HEK293 (cell line): ENCODE results near the gene LHFPL3.

Source experiments
- CTCF ChIA-PET: fragments of 350-600 bp; formaldehyde crosslinking; extraction: SDS; loops from one replicate; lab custom pipeline; 2021; ENCODE audit warnings: antibody characterized with exemption; lab: Yijun Ruan, JAX
- POLR2A ChIA-PET: fragments of 300-600 bp; formaldehyde crosslinking; extraction: SDS; loops from one replicate; lab custom pipeline; 2020; ENCODE audit warnings: antibody characterized with exemption, inconsistent platforms; lab: Yijun Ruan, JAX
- H3K27ac ChIP-seq: fragments of 200-500 bp; sonication (Bioruptor generic); 2 replicates; pipeline ENCODE4 v1.5.1; 2014; ENCODE audit warnings: low read depth, low read length, control low read depth, inconsistent platforms; ENCODE audit errors: extremely low read depth
- H3K36me3 ChIP-seq, 2 experiments: fragments of 200-500 bp in 1 of 2; sonication (Bioruptor generic) in 1 of 2; 1 replicate in 1 of 2; 2 replicates in 1 of 2; pipeline ENCODE4 v1.5.1; 2014 to 2017; ENCODE audit warnings: inconsistent platforms in 2 of 2, low read length in 2 of 2; ENCODE audit not compliant: control insufficient read depth in 2 of 2, insufficient read depth in 1 of 2
- H3K4me1 ChIP-seq: fragments of 200-500 bp; sonication (Bioruptor generic); 2 replicates; pipeline ENCODE4 v1.5.1; 2014; ENCODE audit warnings: mild to moderate bottlenecking, low read length, inconsistent platforms; ENCODE audit not compliant: control insufficient read depth, insufficient read depth
- H3K4me3 ChIP-seq: 2 replicates; pipeline ENCODE4 v1.5.1; 2011; ENCODE audit warnings: low read depth, mild to moderate bottlenecking, control low read depth, low read length, moderate library complexity
- H3K9me3 ChIP-seq: fragments of 200-500 bp; sonication (Bioruptor generic); 2 replicates; pipeline ENCODE4 v1.5.1; 2014; ENCODE audit warnings: low read depth, low read length, inconsistent platforms; ENCODE audit not compliant: control insufficient read depth, insufficient read depth
- INSM2 ChIP-seq: fragments of 450-650 bp; formaldehyde crosslinking; IDR thresholded peaks from 2 replicates; pipeline ENCODE4 v1.5.1; 2016; ENCODE audit warnings: missing biosample characterization, missing genetic modification characterization
- ZBTB21 ChIP-seq: fragments of 450-650 bp; formaldehyde crosslinking; IDR thresholded peaks from 2 replicates; pipeline ENCODE4 v1.5.1; 2017; ENCODE audit warnings: missing biosample characterization, missing genetic modification characterization
- ZBTB44 ChIP-seq: fragments of 450-650 bp; IDR thresholded peaks from 2 replicates; pipeline ENCODE4 v1.5.1; 2018; ENCODE audit warnings: missing biosample characterization, mild to moderate bottlenecking, missing genetic modification characterization
- ZBTB7A ChIP-seq: fragments of 450-650 bp; formaldehyde crosslinking; IDR thresholded peaks from 2 replicates; pipeline ENCODE4 v1.5.1; 2016; ENCODE audit warnings: low read depth, missing biosample characterization, missing genetic modification characterization
- ZFP37 ChIP-seq: fragments of 450-650 bp; formaldehyde crosslinking; IDR thresholded peaks from 2 replicates; pipeline ENCODE4 v1.5.1; 2016; ENCODE audit warnings: missing biosample characterization, missing genetic modification characterization
- ZNF202 ChIP-seq: fragments of 450-650 bp; formaldehyde crosslinking; IDR thresholded peaks from 2 replicates; pipeline ENCODE4 v1.5.1; 2016; ENCODE audit warnings: missing biosample characterization, missing genetic modification characterization, borderline replicate concordance
- ZNF23 ChIP-seq: fragments of 450-650 bp; formaldehyde crosslinking; IDR thresholded peaks from 2 replicates; pipeline ENCODE4 v1.5.1; 2016; ENCODE audit warnings: missing biosample characterization, missing genetic modification characterization, borderline replicate concordance
- ZNF266 ChIP-seq: fragments of 450-650 bp; formaldehyde crosslinking; IDR thresholded peaks from 2 replicates; pipeline ENCODE4 v1.5.1; 2016; ENCODE audit warnings: missing biosample characterization, missing genetic modification characterization, low read depth
- ZNF398 ChIP-seq: fragments of 450-650 bp; formaldehyde crosslinking; IDR thresholded peaks from 2 replicates; pipeline ENCODE4 v1.5.1; 2017; ENCODE audit warnings: missing biosample characterization, missing genetic modification characterization
- ZNF529 ChIP-seq: fragments of 450-650 bp; formaldehyde crosslinking; IDR thresholded peaks from 2 replicates; pipeline ENCODE4 v1.5.1; 2017; ENCODE audit warnings: missing genetic modification characterization, missing biosample characterization; ENCODE audit not compliant: insufficient replicate concordance
- ZNF549 ChIP-seq: fragments of 450-650 bp; IDR thresholded peaks from 2 replicates; pipeline ENCODE4 v1.5.1; 2018; ENCODE audit warnings: missing biosample characterization, missing genetic modification characterization, mild to moderate bottlenecking, inconsistent platforms, moderate library complexity
- ZNF555 ChIP-seq: fragments of 450-650 bp; formaldehyde crosslinking; conservative IDR thresholded peaks from 2 replicates; pipeline ENCODE4 v1.5.1; 2017; ENCODE audit warnings: missing biosample characterization, mild to moderate bottlenecking, missing genetic modification characterization, inconsistent platforms
- ZNF610 ChIP-seq: fragments of 450-650 bp; formaldehyde crosslinking; IDR thresholded peaks from 2 replicates; pipeline ENCODE4 v1.5.1; 2016; ENCODE audit warnings: missing biosample characterization, missing genetic modification characterization, borderline replicate concordance
- ZNF677 ChIP-seq: fragments of 450-650 bp; IDR thresholded peaks from 2 replicates; pipeline ENCODE4 v1.5.0; 2018; ENCODE audit warnings: missing biosample characterization, mild to moderate bottlenecking, missing genetic modification characterization, moderate library complexity
- ZNF76 ChIP-seq: fragments of 450-650 bp; formaldehyde crosslinking; IDR thresholded peaks from 2 replicates; pipeline ENCODE4; 2016; ENCODE audit warnings: low read depth, missing biosample characterization, missing genetic modification characterization, borderline replicate concordance
- ZNF777 ChIP-seq: fragments of 450-650 bp; formaldehyde crosslinking; IDR thresholded peaks from 2 replicates; pipeline ENCODE4 v1.5.1; 2017; ENCODE audit warnings: missing biosample characterization, missing genetic modification characterization, borderline replicate concordance
- TF ChIP-seq, protein P1 (sequence below): fragments of 450-650 bp; formaldehyde crosslinking; IDR thresholded peaks from 2 replicates; pipeline ENCODE4 v1.5.1; 2016; ENCODE audit warnings: missing biosample characterization, missing genetic modification characterization
- TF ChIP-seq, protein P2 (sequence below): fragments of 450-650 bp; formaldehyde crosslinking; optimal IDR thresholded peaks from 2 replicates; pipeline ENCODE3; 2016; ENCODE audit warnings: missing biosample characterization, mild to moderate bottlenecking, missing genetic modification characterization

The LHFPL3 gene

DNA sequence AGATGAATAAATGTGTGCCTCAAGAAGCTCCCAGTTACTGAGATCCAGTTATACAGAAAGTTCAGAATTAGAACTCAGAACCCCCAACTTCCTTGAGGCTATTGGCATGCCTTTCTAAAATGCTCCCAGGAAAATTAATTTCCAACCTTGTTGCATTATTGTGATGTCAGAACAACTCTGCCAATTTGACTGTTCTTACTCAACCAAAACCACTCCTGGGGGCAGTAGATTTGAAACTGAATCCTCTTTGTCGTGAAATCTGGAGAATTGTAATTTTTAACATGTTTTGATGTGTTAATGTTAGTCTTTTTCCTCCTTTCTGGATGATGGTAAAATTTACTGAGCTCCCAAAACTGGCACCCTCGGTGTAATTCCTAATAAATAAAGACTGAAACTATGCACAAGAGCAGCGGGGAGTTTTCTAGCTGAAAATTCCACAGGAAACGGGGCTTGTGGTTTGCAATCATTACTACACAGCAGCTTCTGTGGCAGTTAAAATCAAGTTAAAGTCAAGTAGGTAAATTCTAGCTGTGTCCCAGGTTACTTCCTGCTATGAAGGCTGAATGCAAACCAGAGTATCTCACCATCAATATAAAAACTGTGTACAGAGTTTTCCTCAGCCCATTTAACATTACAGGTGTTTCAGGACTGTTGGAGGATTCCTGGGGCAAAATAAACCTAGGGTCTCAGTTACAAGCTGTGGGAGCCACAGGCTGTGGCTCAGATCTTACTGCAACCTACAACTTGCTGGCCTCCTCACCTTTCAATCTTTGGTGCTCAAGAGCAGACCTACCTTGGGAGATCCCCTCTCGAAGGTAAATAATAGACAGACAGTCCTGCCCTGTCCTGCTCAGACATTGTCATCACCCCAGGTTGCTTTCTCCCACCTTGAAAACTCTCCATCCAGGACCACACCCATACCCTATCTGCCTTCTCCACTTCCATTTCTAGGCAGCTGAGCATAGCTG, 529.3 kb downstream of the LHFPL3 start:
- no peaks in the 10 kb centered on the region for H3K4me1 ChIP-seq
- TF ChIP-seq ZBTB7A (tag by site-specific recombination) (no peak), ZNF398 (tag by site-specific recombination) (no peak), ZNF76 (tag by site-specific recombination) (no peak), ZNF677 (tag by site-specific recombination) (no peak), ZNF777 (no peak), ZNF529 (tag by site-specific recombination) (no peak), ZNF202 (no peak), ZNF549 (tag by site-specific recombination) (no peak), ZNF555 (tag by site-specific recombination) (no peak), ZFP37 (tag by site-specific recombination) (no peak), ZNF23 (tag by site-specific recombination) (no peak), ZBTB21 (tag by site-specific recombination) (no peak), ZNF266 (no peak), INSM2 (tag by site-specific recombination) (no peak), ZNF610 (tag by site-specific recombination) (no peak), ZBTB44 (tag by site-specific recombination) (no peak)
- TF ChIP-seq, protein P1, sequence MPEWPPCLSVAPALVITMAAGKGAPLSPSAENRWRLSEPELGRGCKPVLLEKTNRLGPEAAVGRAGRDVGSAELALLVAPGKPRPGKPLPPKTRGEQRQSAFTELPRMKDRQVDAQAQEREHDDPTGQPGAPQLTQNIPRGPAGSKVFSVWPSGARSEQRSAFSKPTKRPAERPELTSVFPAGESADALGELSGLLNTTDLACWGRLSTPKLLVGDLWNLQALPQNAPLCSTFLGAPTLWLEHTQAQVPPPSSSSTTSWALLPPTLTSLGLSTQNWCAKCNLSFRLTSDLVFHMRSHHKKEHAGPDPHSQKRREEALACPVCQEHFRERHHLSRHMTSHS (tag by site-specific recombination) = no peak
- TF ChIP-seq, protein P2, sequence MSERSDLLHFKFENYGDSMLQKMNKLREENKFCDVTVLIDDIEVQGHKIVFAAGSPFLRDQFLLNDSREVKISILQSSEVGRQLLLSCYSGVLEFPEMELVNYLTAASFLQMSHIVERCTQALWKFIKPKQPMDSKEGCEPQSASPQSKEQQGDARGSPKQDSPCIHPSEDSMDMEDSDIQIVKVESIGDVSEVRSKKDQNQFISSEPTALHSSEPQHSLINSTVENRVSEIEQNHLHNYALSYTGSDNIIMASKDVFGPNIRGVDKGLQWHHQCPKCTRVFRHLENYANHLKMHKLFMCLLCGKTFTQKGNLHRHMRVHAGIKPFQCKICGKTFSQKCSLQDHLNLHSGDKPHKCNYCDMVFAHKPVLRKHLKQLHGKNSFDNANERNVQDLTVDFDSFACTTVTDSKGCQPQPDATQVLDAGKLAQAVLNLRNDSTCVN = no peak
- TF ChIP-seq, all 188 proteins: peak for 0
- no peaks in the 10 kb centered on the region for H3K36me3 ChIP-seq
- ChIA-PET CTCF (interaction anchor here (0.6 to 3.7 kb wide), 6 partner anchors 9 to 1287 kb away, joined by 3 to 17 read pairs (median 3); no protein-coding TSS in a partner anchor), POLR2A (no interaction called here)
- H3K27ac ChIP-seq = no peak overlapping the region
- no peaks in the 10 kb centered on the region for H3K9me3 ChIP-seq
- no peak overlapping the region for H3K4me3 ChIP-seq
